H1 (cell line): Measurements from ENCODE around the gene POGLUT2. TPM values are rescaled to one million over a fixed set of nuclear protein-coding genes. Genes with fewer than 3 reads are reported as not detected.

Experiments
- BCL11A ChIP-seq, 2 experiments: IDR thresholded peaks; one replicate each; pipeline ENCODE4 v1.6.1; 2011; ENCODE audit warnings: low read depth in 2 of 2, low read length in 2 of 2, mild to moderate bottlenecking in 2 of 2
- CHD1 ChIP-seq: IDR thresholded peaks from 2 replicates; pipeline ENCODE4 v1.6.1; 2012; ENCODE audit warnings: low read depth, low read length, improper control_type of control experiment
- FOSL1 ChIP-seq: IDR thresholded peaks from 2 replicates; pipeline ENCODE4 v1.6.1; 2011; ENCODE audit warnings: mild to moderate bottlenecking, low read depth, low read length, moderate library complexity; ENCODE audit not compliant: insufficient read depth
- POLR2A ChIP-seq, 2 experiments: IDR thresholded peaks; 1 replicate in 1 of 2; 2 replicates in 1 of 2; pipeline ENCODE4 v1.6.1; 2011; ENCODE audit warnings: low read depth in 2 of 2, low read length in 2 of 2, mild to moderate bottlenecking in 2 of 2; ENCODE audit errors: control extremely low read depth in 1 of 2
- POLR2AphosphoS5 ChIP-seq: IDR thresholded peaks from 2 replicates; pipeline ENCODE4 v1.6.1; 2011; ENCODE audit warnings: low read depth, low read length
- RFX5 ChIP-seq: IDR thresholded peaks from 2 replicates; pipeline ENCODE4 v1.6.1; 2011; ENCODE audit warnings: low read depth, low read length, improper control_type of control experiment, borderline replicate concordance
- SUZ12 ChIP-seq: fragments of 200-600 bp; sonication (generic); IDR thresholded peaks from 2 replicates; pipeline ENCODE4 v1.6.1; 2012; ENCODE audit warnings: mild to moderate bottlenecking, inconsistent platforms, low read length, moderate library complexity, mixed read lengths
- TEAD4 ChIP-seq: IDR thresholded peaks from 2 replicates; pipeline ENCODE4 v1.6.1; 2012; ENCODE audit warnings: low read depth, low read length, inconsistent platforms, mixed read lengths
- polyA plus RNA-seq, 7 experiments: library from polyadenylated mRNA; depleted of rRNA in 3 of 7; stranded (reverse) in 5 of 7; unstranded in 2 of 7; fragments of >200 nt in 5 of 7; fragments of 200-250 nt in 2 of 7; gene quantifications; 1 replicate in 5 of 7; 2 replicates in 1 of 7; 4 replicates in 1 of 7; pipeline versions ENCODE4 v1.2.1 to v1.2.3, GENCODE V29; 2011 to 2013; ENCODE audit warnings: missing spikeins in 2 of 7, mixed read lengths in 2 of 7
- total RNA-seq: library from RNA; stranded (reverse); fragmentation: NEBNext Ultra II Directional; extraction: Animal tissue kit (Norgen Biotek cat#: 25700); gene quantifications from 2 replicates; pipeline ENCODE4 v1.2.1, GENCODE V29; 2021
- TF ChIP-seq, protein P1 (sequence below): IDR thresholded peaks from 2 replicates; pipeline ENCODE4 v1.6.1; 2012; ENCODE audit warnings: inconsistent platforms

POGLUT2 gene
- total and polyA plus RNA-seq, 2 of the 8 experiments (the other 6 are each of a cell fraction or from before 2014, with no cell fraction given), result 9.9 to 22.3 TPM

GRCh38 chr13:102805680-102806079 is 6.9 kb upstream of the POGLUT2 start (continued):
- no peak for TF ChIP-seq CHD1
- no peak for TF ChIP-seq SUZ12
- TF ChIP-seq POLR2A (IDR thresholded peaks at IDR 0.05; ENCODE audit: control extremely low read depth in 1 of 2, low read depth in 2 of 2, low read length in 2 of 2), result no peak
- no peak for TF ChIP-seq BCL11A (IDR thresholded peaks at IDR 0.05; ENCODE audit: low read depth in 2 of 2, low read length in 2 of 2)
- TF ChIP-seq, protein P1, sequence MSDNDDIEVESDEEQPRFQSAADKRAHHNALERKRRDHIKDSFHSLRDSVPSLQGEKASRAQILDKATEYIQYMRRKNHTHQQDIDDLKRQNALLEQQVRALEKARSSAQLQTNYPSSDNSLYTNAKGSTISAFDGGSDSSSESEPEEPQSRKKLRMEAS, result no peak
- no peak for TF ChIP-seq RFX5
- TF ChIP-seq POLR2AphosphoS5, result no peak
- no peak for TF ChIP-seq TEAD4
- TF ChIP-seq FOSL1, result no peak
